SK-N-SH (cell line): Measurements from ENCODE around the gene CDK18. TPM values are rescaled to one million over a fixed set of nuclear protein-coding genes. Genes with fewer than 3 reads are reported as not detected.

ENCODE experiments used
- CTCF ChIA-PET: fragments of 300-600, 350-600 bp; formaldehyde crosslinking; extraction: SDS; loops from one replicate; lab custom pipeline; 2021; lab: Yijun Ruan, JAX
- POLR2A ChIA-PET: fragments of 350-600 bp; sonication (Branson Sonifier 250); formaldehyde crosslinking; extraction: SDS; loops from one replicate; lab custom pipeline; 2020; ENCODE audit warnings: antibody characterized with exemption, inconsistent platforms; lab: Yijun Ruan, JAX
- DNase-seq: peaks from one replicate; pipeline ENCODE4 v3.0.0; 2012
- H2AFZ ChIP-seq: fragments of 200-600 bp; sonication (generic); 2 replicates; pipeline ENCODE4 v1.8.1; 2016; ENCODE audit warnings: antibody characterized with exemption, mild to moderate bottlenecking, low read depth
- H3F3A ChIP-seq: fragments of 200-600 bp; sonication (generic); replicated peaks from 2 replicates; pipeline ENCODE3; 2016; ENCODE audit warnings: antibody characterized with exemption, mild to moderate bottlenecking; ENCODE audit not compliant: insufficient read depth
- H3K27ac ChIP-seq, 2 experiments: fragments of 200-500 bp in 1 of 2; fragments of 200-600 bp in 1 of 2; sonication (Bioruptor generic) in 1 of 2; sonication (generic), shearing (Covaris generic) in 1 of 2; 2 replicates each; pipeline versions ENCODE4 v1.5.1 to v1.6.1; 2014 to 2016; ENCODE audit warnings: low read depth in 2 of 2, inconsistent platforms in 1 of 2, low read length in 1 of 2, mild to moderate bottlenecking in 1 of 2, mixed read lengths in 1 of 2
- H3K27me3 ChIP-seq: fragments of 200-600 bp; sonication (generic), shearing (Covaris generic); 2 replicates; pipeline ENCODE4 v1.6.1; 2016; ENCODE audit warnings: mixed run types; ENCODE audit not compliant: insufficient read depth
- H3K36me3 ChIP-seq, 2 experiments: fragments of 200-500 bp in 1 of 2; fragments of 200-600 bp in 1 of 2; sonication (Bioruptor generic) in 1 of 2; sonication (generic) in 1 of 2; replicated peaks in 1 of 2; 2 replicates each; pipeline versions ENCODE3 to v1.5.1; 2014 to 2016; ENCODE audit warnings: low read length in 1 of 2, mild to moderate bottlenecking in 1 of 2; ENCODE audit not compliant: insufficient read depth in 2 of 2, control insufficient read depth in 1 of 2
- H3K4me1 ChIP-seq, 2 experiments: fragments of 200-500 bp in 1 of 2; fragments of 200-600 bp in 1 of 2; sonication (Bioruptor generic) in 1 of 2; sonication (generic), shearing (Covaris generic) in 1 of 2; 2 replicates each; pipeline versions ENCODE4 v1.5.1 to v1.6.1; 2014 to 2016; ENCODE audit warnings: low read depth in 1 of 2, low read length in 1 of 2, mixed run types in 1 of 2; ENCODE audit not compliant: insufficient read depth in 2 of 2, control insufficient read depth in 1 of 2
- H3K4me2 ChIP-seq: fragments of 200-600 bp; sonication (generic), shearing (Covaris generic); 2 replicates; pipeline ENCODE4 v1.6.1; 2017; ENCODE audit warnings: mixed run types
- H3K4me3 ChIP-seq, 2 experiments: fragments of 200-500 bp in 1 of 2; fragments of 200-600 bp in 1 of 2; sonication (Bioruptor generic) in 1 of 2; sonication (generic), shearing (Covaris generic) in 1 of 2; 2 replicates each; pipeline versions ENCODE4 v1.5.1 to v1.8.1; 2014 to 2016; ENCODE audit warnings: low read depth in 2 of 2, inconsistent platforms in 1 of 2, low read length in 1 of 2, mild to moderate bottlenecking in 1 of 2, mixed read lengths in 1 of 2, moderate library complexity in 1 of 2
- H3K79me2 ChIP-seq: fragments of 200-600 bp; sonication (generic); 2 replicates; pipeline ENCODE4 v1.8.1; 2017; ENCODE audit warnings: mild to moderate bottlenecking; ENCODE audit not compliant: insufficient read depth
- H3K9ac ChIP-seq: fragments of 200-600 bp; sonication (generic); 2 replicates; pipeline ENCODE4 v1.6.1; 2017; ENCODE audit warnings: mixed run types
- H3K9me2 ChIP-seq: fragments of 200-600 bp; sonication (generic); 2 replicates; pipeline ENCODE4 v1.6.1; 2017; ENCODE audit warnings: mixed run types
- H3K9me3 ChIP-seq: fragments of 200-600 bp; sonication (generic); 2 replicates; pipeline ENCODE4 v1.6.1; 2017; ENCODE audit warnings: mixed run types, mild to moderate bottlenecking, moderate library complexity
- H4K20me1 ChIP-seq: fragments of 200-600 bp; sonication (generic); 2 replicates; pipeline ENCODE4 v1.6.1; 2017; ENCODE audit warnings: mild to moderate bottlenecking, mixed run types; ENCODE audit not compliant: insufficient read depth
- CHD2 ChIP-seq: fragments of 150-350 bp; IDR thresholded peaks from 2 replicates; pipeline ENCODE4 v1.6.1; 2018; ENCODE audit warnings: low read length; ENCODE audit not compliant: partially characterized antibody
- EZH2phosphoT487 ChIP-seq: fragments of 200-600 bp; sonication (generic); IDR thresholded peaks from 2 replicates; pipeline ENCODE4 v1.6.1; 2017; ENCODE audit warnings: low read depth, mixed run types, mild to moderate bottlenecking, antibody characterized with exemption, moderate library complexity, borderline replicate concordance
- FOXM1 ChIP-seq: IDR thresholded peaks from 2 replicates; pipeline ENCODE4 v1.4.0; 2012; ENCODE audit warnings: low read depth, mild to moderate bottlenecking
- GABPA ChIP-seq: IDR thresholded peaks from 2 replicates; pipeline ENCODE4 v1.4.0; 2012; ENCODE audit warnings: low read depth, mild to moderate bottlenecking
- MEF2A ChIP-seq: IDR thresholded peaks from 2 replicates; pipeline ENCODE4 v1.4.0; 2012; ENCODE audit warnings: low read depth, borderline replicate concordance
- NFIC ChIP-seq: IDR thresholded peaks from 2 replicates; pipeline ENCODE4 v1.4.0; 2012; ENCODE audit warnings: borderline replicate concordance
- RFX5 ChIP-seq: IDR thresholded peaks from 2 replicates; pipeline ENCODE4 v1.6.1; 2012; ENCODE audit warnings: mild to moderate bottlenecking, improper control_type of control experiment, low read length
- RXRA ChIP-seq: IDR thresholded peaks from 2 replicates; pipeline ENCODE4 v1.4.0; 2012; ENCODE audit warnings: low read depth, mild to moderate bottlenecking, borderline replicate concordance
- SIN3A ChIP-seq: IDR thresholded peaks from 2 replicates; pipeline ENCODE4 v1.6.1; 2012; ENCODE audit warnings: low read depth, mild to moderate bottlenecking, low read length, moderate library complexity, borderline replicate concordance
- TCF12 ChIP-seq: IDR thresholded peaks from 2 replicates; pipeline ENCODE4 v1.4.0; 2012
- TEAD4 ChIP-seq: IDR thresholded peaks from 2 replicates; pipeline ENCODE4 v1.4.0; 2012; ENCODE audit warnings: mild to moderate bottlenecking, borderline replicate concordance; ENCODE audit not compliant: insufficient read depth
- WGBS: methylation state at CpG from one replicate; pipeline ENCODE4 v1.1.6; 2017; ENCODE audit warnings: low lambda C conversion rate; 5-methylcytosine and 5-hydroxymethylcytosine counted together
- polyA plus RNA-seq, 3 experiments: library from polyadenylated mRNA; depleted of rRNA; stranded (reverse); fragments of >200 nt; gene quantifications; 2 replicates each; pipeline ENCODE4 v1.2.3, GENCODE V29; 2012
- TF ChIP-seq, protein P1 (sequence below): IDR thresholded peaks from 2 replicates; pipeline ENCODE4 v1.4.0; 2012; ENCODE audit warnings: low read depth, borderline replicate concordance
- TF ChIP-seq, protein P2 (sequence below): IDR thresholded peaks from 2 replicates; pipeline ENCODE4 v1.4.0; 2012; ENCODE audit warnings: low read depth
- TF ChIP-seq, protein P3 (sequence below): fragments of 150-350 bp; IDR thresholded peaks from 2 replicates; pipeline ENCODE4 v1.6.1; 2016; ENCODE audit warnings: mild to moderate bottlenecking, low read depth, low read length
- TF ChIP-seq, protein P4 (sequence below): IDR thresholded peaks from 2 replicates; pipeline ENCODE4 v1.6.1; 2012; ENCODE audit warnings: mild to moderate bottlenecking, low read depth, low read length, moderate library complexity
- TF ChIP-seq, protein P5 (sequence below): fragments of 200-600 bp; sonication (generic); IDR thresholded peaks from 2 replicates; pipeline ENCODE4 v1.6.1; 2017; ENCODE audit warnings: antibody characterized with exemption, mild to moderate bottlenecking, moderate library complexity

The CDK18 gene
- polyA plus RNA-seq, 1 of the 3 experiments (the other 2 are of a cell fraction), result 2.5 TPM

DNA sequence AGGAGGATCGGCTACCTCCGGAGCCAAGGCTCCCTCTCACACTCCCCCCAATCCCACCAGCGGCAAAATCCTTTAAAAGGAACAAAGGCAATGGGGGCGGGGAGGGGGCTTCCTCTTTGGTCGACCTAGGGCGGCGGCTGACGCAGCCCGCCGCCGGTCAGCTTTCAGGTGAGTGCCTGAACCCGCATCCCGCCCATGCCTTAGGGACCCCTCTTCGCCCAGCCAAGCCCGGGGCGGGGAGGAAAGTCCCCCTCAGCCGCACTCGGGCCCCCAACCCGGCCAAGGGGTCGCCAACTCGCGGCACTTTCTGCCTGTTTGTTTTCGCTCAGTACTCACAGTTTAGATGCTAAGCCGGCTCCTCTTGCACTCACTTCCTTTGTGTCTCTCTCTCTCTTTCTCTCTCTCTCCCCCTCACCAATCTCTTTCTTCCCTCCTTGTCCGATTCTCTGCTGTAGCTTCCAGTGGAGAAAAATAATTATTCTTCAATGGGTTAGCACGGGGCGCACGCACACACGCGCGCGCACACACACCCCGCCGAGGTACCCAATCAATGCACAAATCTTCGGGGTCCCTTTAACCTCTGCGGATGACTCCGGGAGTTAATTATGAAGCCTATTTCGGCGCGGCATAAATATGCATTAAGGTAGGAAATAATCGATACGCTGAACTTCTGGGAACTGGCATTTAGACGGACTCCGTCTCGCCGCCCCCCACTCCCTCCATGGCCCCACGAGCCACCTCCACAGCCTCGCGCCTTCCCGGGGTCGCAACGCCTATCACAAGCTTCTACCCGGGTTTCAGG, 48.7 kb upstream of the CDK18 start, which contains the start of gene BLACAT1:
TSS of gene BLACAT1 (minus strand) at position 465 of the 802 bp plus-strand sequence.
- Histone ChIP-seq H3K9me3 (no peaks in the 10 kb centered on the region), H3K27ac (no peak within 1 kb of the TSS), H3F3A (no peaks in the 10 kb centered on the region), H3K9me2 (no peaks in the 10 kb centered on the region), H3K36me3 (no peaks in the 10 kb centered on the region), H4K20me1 (no peaks in the 10 kb centered on the region), H3K4me1 (no peaks in the 10 kb centered on the region; a peak in 1 of 4 replicates), H3K27me3 (peaks cover 85% of the 10 kb centered on the region), H3K4me3 (peak within 1 kb of the TSS in 1 of 2 experiments; percentile 9; a peak in 1 of 4 replicates), H3K4me2 (no peak within 1 kb of the TSS; the same call in 1 of the 2 replicates), H2AFZ (no peak within 1 kb of the TSS), H3K79me2 (no peaks in the 10 kb centered on the region), H3K9ac (no peak within 1 kb of the TSS)
- 9% methylated on average over 42 of the region's 53 CpGs for WGBS
- ChIA-PET POLR2A (no interaction called here), CTCF (interaction anchor here (0.6 to 3.3 kb wide), 14 partner anchors 8 to 336 kb away, joined by 3 to 16 read pairs (median 4); no protein-coding TSS in a partner anchor)
- TF ChIP-seq, protein P1, sequence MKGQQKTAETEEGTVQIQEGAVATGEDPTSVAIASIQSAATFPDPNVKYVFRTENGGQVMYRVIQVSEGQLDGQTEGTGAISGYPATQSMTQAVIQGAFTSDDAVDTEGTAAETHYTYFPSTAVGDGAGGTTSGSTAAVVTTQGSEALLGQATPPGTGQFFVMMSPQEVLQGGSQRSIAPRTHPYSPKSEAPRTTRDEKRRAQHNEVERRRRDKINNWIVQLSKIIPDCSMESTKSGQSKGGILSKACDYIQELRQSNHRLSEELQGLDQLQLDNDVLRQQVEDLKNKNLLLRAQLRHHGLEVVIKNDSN, result no peak
- peak; percentile 73; the same call in 1 of the 2 replicates for TF ChIP-seq EZH2phosphoT487
- no peak for DNase-seq

DNA sequence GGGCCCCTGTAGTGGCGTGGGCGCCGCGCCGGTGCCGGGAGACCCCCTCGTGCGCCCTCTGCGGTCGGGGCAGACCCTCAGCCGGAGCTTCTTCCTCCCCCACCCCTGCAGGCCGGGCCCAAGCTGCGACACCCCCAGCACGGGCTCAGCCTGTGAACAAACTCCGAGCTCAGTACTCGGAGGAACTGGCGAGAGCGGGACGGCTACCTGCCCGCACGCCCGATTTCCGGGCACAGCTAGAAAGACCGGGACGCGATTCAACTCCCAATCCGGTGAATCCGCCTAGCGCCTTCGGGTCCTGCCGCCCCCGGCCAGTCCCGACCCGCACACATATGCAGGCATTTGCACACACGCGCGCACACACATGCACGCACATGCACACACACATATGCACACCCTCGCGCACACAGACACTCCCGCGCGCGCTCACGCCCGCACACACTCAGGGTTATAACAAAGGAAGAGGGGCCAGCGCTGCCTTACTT, 48.0 kb upstream of the CDK18 start:
- peaks cover 78% of the 10 kb centered on the region for H3K27me3 ChIP-seq
- no peak overlapping the region for H3K27ac ChIP-seq
- no peak overlapping the region for H3K4me3 ChIP-seq
- CTCF ChIA-PET, result interaction anchor here (0.6 to 3.3 kb wide), 13 partner anchors 9 to 893 kb away, joined by 3 to 16 read pairs (median 3); no protein-coding TSS in a partner anchor
- 3% methylated on average over 36 of the region's 47 CpGs for WGBS
- no peak overlapping the region for H3K9ac ChIP-seq
- no peaks in the 10 kb centered on the region for H3K9me3 ChIP-seq
- no peaks in the 10 kb centered on the region for H3K36me3 ChIP-seq
- no peaks in the 10 kb centered on the region for H3K9me2 ChIP-seq
- H3K79me2 ChIP-seq, result no peaks in the 10 kb centered on the region
- H3K4me1 ChIP-seq, result no peaks in the 10 kb centered on the region; a peak in 1 of 4 replicates
- no peak overlapping the region; the same call in 1 of the 2 replicates for H3K4me2 ChIP-seq
- DNase-seq, result peak; percentile 59
- H3F3A ChIP-seq, result no peaks in the 10 kb centered on the region
- TF ChIP-seq RXRA (no peak), SIN3A (no peak), FOXM1 (no peak), CHD2 (no peak), NFIC (no peak), RFX5 (no peak), EZH2phosphoT487 (no peak), MEF2A (no peak), TCF12 (no peak), GABPA (no peak), TEAD4 (no peak)
- TF ChIP-seq, protein P2, sequence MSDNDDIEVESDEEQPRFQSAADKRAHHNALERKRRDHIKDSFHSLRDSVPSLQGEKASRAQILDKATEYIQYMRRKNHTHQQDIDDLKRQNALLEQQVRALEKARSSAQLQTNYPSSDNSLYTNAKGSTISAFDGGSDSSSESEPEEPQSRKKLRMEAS, result no peak
- TF ChIP-seq, protein P3, sequence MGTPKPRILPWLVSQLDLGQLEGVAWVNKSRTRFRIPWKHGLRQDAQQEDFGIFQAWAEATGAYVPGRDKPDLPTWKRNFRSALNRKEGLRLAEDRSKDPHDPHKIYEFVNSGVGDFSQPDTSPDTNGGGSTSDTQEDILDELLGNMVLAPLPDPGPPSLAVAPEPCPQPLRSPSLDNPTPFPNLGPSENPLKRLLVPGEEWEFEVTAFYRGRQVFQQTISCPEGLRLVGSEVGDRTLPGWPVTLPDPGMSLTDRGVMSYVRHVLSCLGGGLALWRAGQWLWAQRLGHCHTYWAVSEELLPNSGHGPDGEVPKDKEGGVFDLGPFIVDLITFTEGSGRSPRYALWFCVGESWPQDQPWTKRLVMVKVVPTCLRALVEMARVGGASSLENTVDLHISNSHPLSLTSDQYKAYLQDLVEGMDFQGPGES, result no peak
- TF ChIP-seq, protein P4, sequence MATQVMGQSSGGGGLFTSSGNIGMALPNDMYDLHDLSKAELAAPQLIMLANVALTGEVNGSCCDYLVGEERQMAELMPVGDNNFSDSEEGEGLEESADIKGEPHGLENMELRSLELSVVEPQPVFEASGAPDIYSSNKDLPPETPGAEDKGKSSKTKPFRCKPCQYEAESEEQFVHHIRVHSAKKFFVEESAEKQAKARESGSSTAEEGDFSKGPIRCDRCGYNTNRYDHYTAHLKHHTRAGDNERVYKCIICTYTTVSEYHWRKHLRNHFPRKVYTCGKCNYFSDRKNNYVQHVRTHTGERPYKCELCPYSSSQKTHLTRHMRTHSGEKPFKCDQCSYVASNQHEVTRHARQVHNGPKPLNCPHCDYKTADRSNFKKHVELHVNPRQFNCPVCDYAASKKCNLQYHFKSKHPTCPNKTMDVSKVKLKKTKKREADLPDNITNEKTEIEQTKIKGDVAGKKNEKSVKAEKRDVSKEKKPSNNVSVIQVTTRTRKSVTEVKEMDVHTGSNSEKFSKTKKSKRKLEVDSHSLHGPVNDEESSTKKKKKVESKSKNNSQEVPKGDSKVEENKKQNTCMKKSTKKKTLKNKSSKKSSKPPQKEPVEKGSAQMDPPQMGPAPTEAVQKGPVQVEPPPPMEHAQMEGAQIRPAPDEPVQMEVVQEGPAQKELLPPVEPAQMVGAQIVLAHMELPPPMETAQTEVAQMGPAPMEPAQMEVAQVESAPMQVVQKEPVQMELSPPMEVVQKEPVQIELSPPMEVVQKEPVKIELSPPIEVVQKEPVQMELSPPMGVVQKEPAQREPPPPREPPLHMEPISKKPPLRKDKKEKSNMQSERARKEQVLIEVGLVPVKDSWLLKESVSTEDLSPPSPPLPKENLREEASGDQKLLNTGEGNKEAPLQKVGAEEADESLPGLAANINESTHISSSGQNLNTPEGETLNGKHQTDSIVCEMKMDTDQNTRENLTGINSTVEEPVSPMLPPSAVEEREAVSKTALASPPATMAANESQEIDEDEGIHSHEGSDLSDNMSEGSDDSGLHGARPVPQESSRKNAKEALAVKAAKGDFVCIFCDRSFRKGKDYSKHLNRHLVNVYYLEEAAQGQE, result no peak
- TF ChIP-seq, protein P5, sequence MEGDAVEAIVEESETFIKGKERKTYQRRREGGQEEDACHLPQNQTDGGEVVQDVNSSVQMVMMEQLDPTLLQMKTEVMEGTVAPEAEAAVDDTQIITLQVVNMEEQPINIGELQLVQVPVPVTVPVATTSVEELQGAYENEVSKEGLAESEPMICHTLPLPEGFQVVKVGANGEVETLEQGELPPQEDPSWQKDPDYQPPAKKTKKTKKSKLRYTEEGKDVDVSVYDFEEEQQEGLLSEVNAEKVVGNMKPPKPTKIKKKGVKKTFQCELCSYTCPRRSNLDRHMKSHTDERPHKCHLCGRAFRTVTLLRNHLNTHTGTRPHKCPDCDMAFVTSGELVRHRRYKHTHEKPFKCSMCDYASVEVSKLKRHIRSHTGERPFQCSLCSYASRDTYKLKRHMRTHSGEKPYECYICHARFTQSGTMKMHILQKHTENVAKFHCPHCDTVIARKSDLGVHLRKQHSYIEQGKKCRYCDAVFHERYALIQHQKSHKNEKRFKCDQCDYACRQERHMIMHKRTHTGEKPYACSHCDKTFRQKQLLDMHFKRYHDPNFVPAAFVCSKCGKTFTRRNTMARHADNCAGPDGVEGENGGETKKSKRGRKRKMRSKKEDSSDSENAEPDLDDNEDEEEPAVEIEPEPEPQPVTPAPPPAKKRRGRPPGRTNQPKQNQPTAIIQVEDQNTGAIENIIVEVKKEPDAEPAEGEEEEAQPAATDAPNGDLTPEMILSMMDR, result no peak
- POLR2A ChIA-PET, result no interaction called here
- no peak overlapping the region for H2AFZ ChIP-seq
- no peaks in the 10 kb centered on the region for H4K20me1 ChIP-seq
